Colonic mucosa (tissue), 4 donors: ENCODE results near the gene TRIM46. TPM values are rescaled to one million over a fixed set of nuclear protein-coding genes. Genes with fewer than 3 reads are reported as not detected.

ENCODE experiments used
- DNase-seq: peaks from one replicate; pipeline ENCODE4 v3.0.0-alpha.2; 2020
- H3K27ac ChIP-seq: fragments of 200-600 bp; one replicate; pipeline ENCODE4 v1.8.0; 2021
- H3K27me3 ChIP-seq: fragments of 200-600 bp; one replicate; pipeline ENCODE4 v1.8.0; 2021
- H3K36me3 ChIP-seq: fragments of 200-600 bp; one replicate; pipeline ENCODE4 v1.8.0; 2021
- H3K4me1 ChIP-seq: fragments of 200-600 bp; one replicate; pipeline ENCODE4 v1.8.0; 2021; ENCODE audit warnings: mild to moderate bottlenecking
- H3K4me3 ChIP-seq: fragments of 200-600 bp; one replicate; pipeline ENCODE4 v1.8.0; 2021
- H3K9ac ChIP-seq, 2 donors: one replicate each; pipeline ENCODE4 v1.7.0; 2013; ENCODE audit warnings: control low read depth in 2 of 2, low read depth in 2 of 2, low read length in 2 of 2
- H3K9me3 ChIP-seq: fragments of 200-600 bp; one replicate; pipeline ENCODE4 v1.8.0; 2021
- intact Hi-C: fragments of 100-400 bp; cut with DNase I; formaldehyde crosslinking; loops from one replicate; pipeline ENCODE4 v1.14.1; 2022
- total RNA-seq, 2 donors: library from RNA; stranded (reverse); fragmentation: NEBNext Ultra II Directional in 1 of 2; extraction: Animal tissue kit (Norgen Biotek cat#: 25700) in 1 of 2; gene quantifications; one replicate each; pipeline ENCODE4 v1.2.1, GENCODE V29; 2021
- TF ChIP-seq, protein P1 (sequence below): fragments of 200-600 bp; IDR thresholded peaks from one replicate; pipeline ENCODE4 v1.8.0; 2022; ENCODE audit warnings: antibody characterized with exemption, mild to moderate bottlenecking
- donor health status: healthy.
- donor health status: DM: no; HTN: no; CAD: no.
- donor health status: DM: no; HTN: no; CAD: no.

Gene TRIM46
- total RNA-seq, 2 donors from 2014 or later: 0.10 to 0.19 TPM

DNA sequence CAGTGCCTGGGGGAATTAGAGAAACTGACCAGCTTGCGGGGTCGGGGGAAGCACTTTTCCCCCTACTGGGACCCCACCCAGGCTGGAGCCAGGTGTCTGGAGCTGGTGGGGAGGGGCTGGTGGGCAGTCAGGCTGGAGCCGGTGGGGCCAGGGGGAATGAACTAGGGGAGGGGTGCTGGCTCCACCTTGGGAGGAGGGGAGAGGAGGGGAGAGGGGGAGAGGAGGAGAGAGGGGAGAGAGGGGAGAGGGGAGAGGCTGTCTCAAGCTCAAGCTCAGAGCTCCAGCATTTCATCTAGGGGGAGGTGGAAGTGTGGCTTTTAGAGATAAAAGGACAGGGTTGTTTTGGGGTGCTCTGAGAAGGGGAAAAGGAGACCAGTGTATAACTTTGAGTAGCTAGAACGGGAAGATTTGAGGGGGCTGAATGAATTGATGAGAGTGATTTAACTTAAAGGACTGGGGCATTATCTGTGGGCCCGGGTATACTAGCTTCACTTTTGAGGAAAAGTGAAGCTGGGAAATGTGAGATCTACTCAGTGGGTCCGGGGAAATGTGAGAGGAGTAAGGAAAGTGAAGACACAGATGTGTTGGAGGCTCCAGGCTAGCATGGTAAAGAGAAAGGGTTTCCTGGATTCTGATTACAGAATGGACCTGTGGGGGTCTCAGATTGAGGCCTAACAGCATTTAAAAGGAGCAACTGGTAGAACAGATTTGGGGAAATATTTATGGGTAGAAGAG, 43.2 kb upstream of the TRIM46 start:
- TF ChIP-seq, protein P1, sequence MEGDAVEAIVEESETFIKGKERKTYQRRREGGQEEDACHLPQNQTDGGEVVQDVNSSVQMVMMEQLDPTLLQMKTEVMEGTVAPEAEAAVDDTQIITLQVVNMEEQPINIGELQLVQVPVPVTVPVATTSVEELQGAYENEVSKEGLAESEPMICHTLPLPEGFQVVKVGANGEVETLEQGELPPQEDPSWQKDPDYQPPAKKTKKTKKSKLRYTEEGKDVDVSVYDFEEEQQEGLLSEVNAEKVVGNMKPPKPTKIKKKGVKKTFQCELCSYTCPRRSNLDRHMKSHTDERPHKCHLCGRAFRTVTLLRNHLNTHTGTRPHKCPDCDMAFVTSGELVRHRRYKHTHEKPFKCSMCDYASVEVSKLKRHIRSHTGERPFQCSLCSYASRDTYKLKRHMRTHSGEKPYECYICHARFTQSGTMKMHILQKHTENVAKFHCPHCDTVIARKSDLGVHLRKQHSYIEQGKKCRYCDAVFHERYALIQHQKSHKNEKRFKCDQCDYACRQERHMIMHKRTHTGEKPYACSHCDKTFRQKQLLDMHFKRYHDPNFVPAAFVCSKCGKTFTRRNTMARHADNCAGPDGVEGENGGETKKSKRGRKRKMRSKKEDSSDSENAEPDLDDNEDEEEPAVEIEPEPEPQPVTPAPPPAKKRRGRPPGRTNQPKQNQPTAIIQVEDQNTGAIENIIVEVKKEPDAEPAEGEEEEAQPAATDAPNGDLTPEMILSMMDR: no peak
- H3K36me3 ChIP-seq: peaks cover 6% of the 10 kb centered on the region
- H3K9ac ChIP-seq: peak overlapping the region; percentile 90 to 100
- intact Hi-C loops: no loop called here
- peaks cover 4% of the 10 kb centered on the region for H3K27me3 ChIP-seq
- no peak for DNase-seq
- H3K4me1 ChIP-seq: peaks cover 20% of the 10 kb centered on the region
- peak overlapping the region; percentile 92 for H3K27ac ChIP-seq
- peak overlapping the region; percentile 78 for H3K4me3 ChIP-seq
- no peaks in the 10 kb centered on the region for H3K9me3 ChIP-seq

DNA sequence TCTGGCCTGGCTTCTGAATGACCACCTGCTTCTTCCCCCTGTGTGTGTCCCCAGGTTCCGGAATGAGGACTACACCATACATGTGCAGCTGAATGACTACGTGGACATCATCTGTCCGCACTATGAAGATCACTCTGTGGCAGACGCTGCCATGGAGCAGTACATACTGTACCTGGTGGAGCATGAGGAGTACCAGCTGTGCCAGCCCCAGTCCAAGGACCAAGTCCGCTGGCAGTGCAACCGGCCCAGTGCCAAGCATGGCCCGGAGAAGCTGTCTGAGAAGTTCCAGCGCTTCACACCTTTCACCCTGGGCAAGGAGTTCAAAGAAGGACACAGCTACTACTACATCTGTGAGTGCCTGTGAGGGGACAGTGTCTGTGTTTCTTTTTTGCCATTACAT, 42.4 kb upstream of the TRIM46 start:
- H3K4me3 ChIP-seq: peak overlapping the region; percentile 78
- peak overlapping the region in 1 of 2 donors; percentile 100 for H3K9ac ChIP-seq
- DNase-seq: no peak
- no peaks in the 10 kb centered on the region for H3K9me3 ChIP-seq
- TF ChIP-seq, protein P1: no peak
- peaks cover 4% of the 10 kb centered on the region for H3K27me3 ChIP-seq
- peak overlapping the region; percentile 92 for H3K27ac ChIP-seq
- intact Hi-C loops: no loop called here
- peaks cover 6% of the 10 kb centered on the region for H3K36me3 ChIP-seq
- peaks cover 20% of the 10 kb centered on the region for H3K4me1 ChIP-seq

DNA sequence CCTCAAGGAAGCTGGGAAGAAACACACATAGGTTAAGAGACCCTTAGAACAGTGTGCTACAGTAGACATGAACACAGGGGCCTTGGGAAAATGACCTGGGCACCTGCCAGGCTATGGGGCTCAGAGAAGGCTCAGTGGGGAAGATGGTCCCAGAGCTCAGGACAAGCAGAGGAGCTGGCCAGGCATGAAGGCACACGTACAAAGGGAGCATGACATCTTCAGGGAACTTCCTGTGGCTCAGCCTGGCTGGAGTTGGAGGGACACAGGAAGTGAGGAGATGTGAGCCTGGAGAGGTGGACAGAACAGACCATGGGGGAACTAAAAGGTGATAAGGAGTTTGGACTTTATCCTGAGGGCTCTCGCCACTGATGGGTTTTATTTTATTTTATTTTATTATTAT, 41.8 kb upstream of the TRIM46 start:
- TF ChIP-seq, protein P1: no peak
- Histone ChIP-seq H3K4me1 (peaks cover 20% of the 10 kb centered on the region), H3K9ac (peak overlapping the region in 1 of 2 donors; percentile 100), H3K4me3 (no peak overlapping the region), H3K27me3 (peaks cover 4% of the 10 kb centered on the region), H3K27ac (peak overlapping the region; percentile 92), H3K9me3 (no peaks in the 10 kb centered on the region), H3K36me3 (peaks cover 6% of the 10 kb centered on the region)
- intact Hi-C loops: no loop called here
- DNase-seq: no peak

DNA sequence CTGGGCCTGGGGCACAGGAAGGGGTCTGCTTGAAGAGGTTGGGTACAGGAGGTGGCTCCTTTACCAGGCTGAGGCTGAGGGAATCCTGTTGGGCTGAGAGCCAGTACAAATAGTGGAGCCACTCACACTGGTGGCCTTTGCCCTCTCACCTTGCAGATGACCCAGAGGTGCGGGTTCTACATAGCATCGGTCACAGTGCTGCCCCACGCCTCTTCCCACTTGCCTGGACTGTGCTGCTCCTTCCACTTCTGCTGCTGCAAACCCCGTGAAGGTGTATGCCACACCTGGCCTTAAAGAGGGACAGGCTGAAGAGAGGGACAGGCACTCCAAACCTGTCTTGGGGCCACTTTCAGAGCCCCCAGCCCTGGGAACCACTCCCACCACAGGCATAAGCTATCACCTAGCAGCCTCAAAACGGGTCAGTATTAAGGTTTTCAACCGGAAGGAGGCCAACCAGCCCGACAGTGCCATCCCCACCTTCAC, 39.8 kb upstream of the TRIM46 start:
- H3K9ac ChIP-seq: peak overlapping the region; percentile 97

DNA sequence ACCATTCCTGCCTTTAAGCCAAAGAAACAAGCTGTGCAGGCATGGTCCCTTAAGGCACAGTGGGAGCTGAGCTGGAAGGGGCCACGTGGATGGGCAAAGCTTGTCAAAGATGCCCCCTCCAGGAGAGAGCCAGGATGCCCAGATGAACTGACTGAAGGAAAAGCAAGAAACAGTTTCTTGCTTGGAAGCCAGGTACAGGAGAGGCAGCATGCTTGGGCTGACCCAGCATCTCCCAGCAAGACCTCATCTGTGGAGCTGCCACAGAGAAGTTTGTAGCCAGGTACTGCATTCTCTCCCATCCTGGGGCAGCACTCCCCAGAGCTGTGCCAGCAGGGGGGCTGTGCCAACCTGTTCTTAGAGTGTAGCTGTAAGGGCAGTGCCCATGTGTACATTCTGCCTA, 39.3 kb upstream of the TRIM46 start:
- Histone ChIP-seq H3K27me3 (no peaks in the 10 kb centered on the region), H3K27ac (peak overlapping the region; percentile 98), H3K9ac (peak overlapping the region; percentile 97), H3K4me3 (peak overlapping the region; percentile 45), H3K4me1 (peaks cover 20% of the 10 kb centered on the region), H3K36me3 (peaks cover 6% of the 10 kb centered on the region), H3K9me3 (no peaks in the 10 kb centered on the region)
- TF ChIP-seq, protein P1: no peak
- DNase-seq: no peak
- intact Hi-C loops: no loop called here

More for the DNA sequence above, 39.8 kb upstream of the TRIM46 start:
- intact Hi-C loops: no loop called here
- Histone ChIP-seq H3K9me3 (no peaks in the 10 kb centered on the region), H3K27me3 (no peaks in the 10 kb centered on the region), H3K4me3 (no peak overlapping the region), H3K27ac (peak overlapping the region; percentile 98), H3K36me3 (peaks cover 6% of the 10 kb centered on the region), H3K4me1 (peaks cover 20% of the 10 kb centered on the region)
- DNase-seq: peak; percentile 43
- TF ChIP-seq, protein P1: no peak
